GM12891 (cell line): ENCODE measurements around the gene BMP8B.

ENCODE experiments used
- POLR2A ChIP-seq: IDR thresholded peaks from 2 replicates; pipeline ENCODE4 v1.6.1; 2011; ENCODE audit warnings: low read depth, low read length, control low read depth
- POLR2AphosphoS5 ChIP-seq: IDR thresholded peaks from 2 replicates; pipeline ENCODE4 v1.6.1; 2011; ENCODE audit warnings: low read depth, low read length, control low read depth
- POU2F2 ChIP-seq: IDR thresholded peaks from 2 replicates; pipeline ENCODE4 v1.6.1; 2011; ENCODE audit warnings: low read depth, mild to moderate bottlenecking, control low read depth, low read length, moderate library complexity
- SPI1 ChIP-seq: IDR thresholded peaks from 2 replicates; pipeline ENCODE4 v1.6.1; 2011; ENCODE audit warnings: low read depth, low read length, control low read depth
- TAF1 ChIP-seq: IDR thresholded peaks from 2 replicates; pipeline ENCODE4 v1.6.1; 2011; ENCODE audit warnings: low read depth, low read length, control low read depth

DNA sequence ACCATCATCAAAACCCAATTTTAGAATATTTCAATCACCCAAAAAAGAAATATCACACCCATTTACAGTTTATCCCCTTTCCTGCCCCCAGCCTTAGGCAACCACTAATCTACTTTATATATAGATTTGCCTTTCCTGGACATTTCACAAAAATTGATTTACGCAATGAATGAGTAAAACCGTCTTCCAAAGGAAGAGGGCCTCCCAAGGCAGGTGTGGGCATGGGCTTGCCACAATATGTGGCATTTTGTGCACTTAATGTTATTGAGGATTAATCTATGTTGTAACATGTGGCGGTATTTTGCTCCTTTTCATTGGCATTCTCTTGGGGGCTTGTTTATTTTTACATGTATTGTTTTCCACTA, 11.8 kb upstream of the BMP8B start:
- TF ChIP-seq POLR2AphosphoS5 (no peak), POLR2A (no peak), TAF1 (no peak), POU2F2 (no peak), SPI1 (no peak)
